Omental fat pad (tissue), 4 donors: ENCODE data around the gene APOA1. TPM values are rescaled to one million over a fixed set of nuclear protein-coding genes. Genes with fewer than 3 reads are reported as not detected.

Experiments
- ATAC-seq: fragments of 150-250 bp; one replicate; pipeline ENCODE4 v1.9.1; 2016; ENCODE audit warnings: mild to moderate bottlenecking, moderate library complexity; ENCODE audit not compliant: low FRiP score
- DNase-seq: peaks from one replicate; pipeline ENCODE4 v3.0.0-alpha.2; 2019; ENCODE audit warnings: low spot score
- total RNA-seq, 4 donors: library from RNA; depleted of rRNA; stranded (reverse); fragments of >200 nt; gene quantifications; one replicate each; pipeline ENCODE4 v1.1.0, GENCODE V29; 2016
- TF ChIP-seq, protein P1 (sequence below), 3 donors: fragments of 450-650 bp; IDR thresholded peaks; one replicate each; pipeline ENCODE4 v1.5.1; 2016 to 2017; ENCODE audit warnings: antibody characterized with exemption in 3 of 3, mild to moderate bottlenecking in 3 of 3, moderate library complexity in 2 of 3

APOA1 gene
- total RNA-seq, 4 donors from 2014 or later = 1.0 to 1.1 TPM; not detected in 2

DNA sequence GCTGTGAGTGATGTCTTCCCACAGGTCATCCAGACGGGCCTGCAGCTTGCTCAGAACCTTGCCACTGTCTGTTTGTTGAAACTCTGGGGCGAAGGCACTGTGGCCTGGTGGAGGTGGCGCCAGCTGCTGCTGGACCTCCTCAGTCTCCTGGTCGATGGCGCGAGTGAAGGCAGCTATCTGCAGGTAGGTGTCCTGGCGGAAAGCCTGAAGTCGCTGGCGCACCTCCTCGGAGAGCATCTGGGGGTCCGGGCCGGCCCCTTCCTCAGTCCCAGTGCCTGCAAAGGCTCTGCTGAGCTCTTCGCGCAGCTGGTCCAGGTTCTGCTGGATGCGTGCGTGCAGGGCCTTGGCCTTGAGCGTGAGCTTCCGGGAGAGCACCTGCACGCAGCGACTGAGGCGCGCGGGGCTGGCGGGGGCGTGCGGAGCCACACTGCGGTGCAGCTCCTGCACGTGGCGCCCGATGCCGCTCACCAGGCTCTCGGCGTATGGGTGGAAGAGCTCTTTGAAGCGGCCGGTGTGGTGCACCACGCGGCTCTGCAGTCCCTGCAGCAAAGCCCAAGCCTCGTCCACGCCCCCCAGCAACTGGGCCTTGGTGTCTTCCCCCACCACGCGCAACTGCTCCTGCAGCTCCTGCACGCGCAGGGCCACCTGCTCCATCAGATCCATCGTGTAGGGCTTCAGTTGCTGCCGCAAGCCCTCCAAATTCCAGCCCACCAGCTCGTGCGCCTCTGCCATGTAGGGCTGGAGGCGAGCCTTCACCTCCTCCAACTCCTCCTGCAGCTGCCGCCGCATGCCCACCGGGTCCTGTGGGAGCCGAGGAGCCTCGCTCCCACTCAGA, 47.0 kb downstream of the APOA1 start:
- ATAC-seq (no peak), DNase-seq (no peak)
- TF ChIP-seq, protein P1, sequence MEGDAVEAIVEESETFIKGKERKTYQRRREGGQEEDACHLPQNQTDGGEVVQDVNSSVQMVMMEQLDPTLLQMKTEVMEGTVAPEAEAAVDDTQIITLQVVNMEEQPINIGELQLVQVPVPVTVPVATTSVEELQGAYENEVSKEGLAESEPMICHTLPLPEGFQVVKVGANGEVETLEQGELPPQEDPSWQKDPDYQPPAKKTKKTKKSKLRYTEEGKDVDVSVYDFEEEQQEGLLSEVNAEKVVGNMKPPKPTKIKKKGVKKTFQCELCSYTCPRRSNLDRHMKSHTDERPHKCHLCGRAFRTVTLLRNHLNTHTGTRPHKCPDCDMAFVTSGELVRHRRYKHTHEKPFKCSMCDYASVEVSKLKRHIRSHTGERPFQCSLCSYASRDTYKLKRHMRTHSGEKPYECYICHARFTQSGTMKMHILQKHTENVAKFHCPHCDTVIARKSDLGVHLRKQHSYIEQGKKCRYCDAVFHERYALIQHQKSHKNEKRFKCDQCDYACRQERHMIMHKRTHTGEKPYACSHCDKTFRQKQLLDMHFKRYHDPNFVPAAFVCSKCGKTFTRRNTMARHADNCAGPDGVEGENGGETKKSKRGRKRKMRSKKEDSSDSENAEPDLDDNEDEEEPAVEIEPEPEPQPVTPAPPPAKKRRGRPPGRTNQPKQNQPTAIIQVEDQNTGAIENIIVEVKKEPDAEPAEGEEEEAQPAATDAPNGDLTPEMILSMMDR (IDR thresholded peaks at IDR 0.05) = no peak

DNA sequence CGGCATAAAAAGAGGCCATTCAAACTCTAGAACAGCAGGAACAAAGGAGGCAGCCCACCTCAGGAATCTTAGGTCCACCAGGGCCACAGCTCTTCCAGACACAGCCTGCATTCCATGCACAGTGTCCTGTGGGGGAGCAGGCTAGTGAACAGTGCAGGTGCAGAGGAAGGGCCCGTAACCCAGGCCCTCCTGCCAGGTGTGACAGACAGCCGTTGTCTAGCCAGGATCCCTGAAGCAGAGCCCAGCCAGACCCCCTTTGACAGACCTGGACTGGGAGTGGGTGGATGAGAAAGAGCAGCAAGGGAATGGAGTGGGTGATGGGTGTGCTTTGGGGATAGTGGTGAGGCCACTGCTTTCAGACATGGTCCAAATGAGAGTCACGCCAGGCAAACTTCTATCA, 48.4 kb downstream of the APOA1 start:
- TF ChIP-seq, protein P1 (IDR thresholded peaks at IDR 0.05) = no peak
- no peak for ATAC-seq
- no peak for DNase-seq

DNA sequence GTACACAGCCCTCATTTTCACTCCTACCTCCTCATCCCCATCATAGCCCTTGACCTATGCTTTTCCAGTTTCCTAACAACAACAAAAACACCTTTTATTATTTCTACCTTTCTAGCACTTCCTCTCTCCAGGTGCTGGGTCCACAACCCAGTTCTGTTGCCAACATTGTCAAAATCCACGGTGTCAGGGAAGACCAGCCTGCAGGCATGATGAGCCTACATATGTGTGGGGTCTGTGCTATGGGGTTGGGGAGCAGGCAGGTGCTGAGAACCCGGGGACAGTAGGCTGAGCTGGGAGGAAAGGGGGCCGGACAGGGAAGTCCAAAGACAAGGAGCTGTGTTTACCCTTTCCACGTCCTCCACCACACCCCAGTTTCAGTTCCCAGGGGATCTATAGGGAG, 48.9 kb downstream of the APOA1 start:
- no peak for ATAC-seq
- DNase-seq = no peak
- TF ChIP-seq, protein P1 (IDR thresholded peaks at IDR 0.05) = no peak

DNA sequence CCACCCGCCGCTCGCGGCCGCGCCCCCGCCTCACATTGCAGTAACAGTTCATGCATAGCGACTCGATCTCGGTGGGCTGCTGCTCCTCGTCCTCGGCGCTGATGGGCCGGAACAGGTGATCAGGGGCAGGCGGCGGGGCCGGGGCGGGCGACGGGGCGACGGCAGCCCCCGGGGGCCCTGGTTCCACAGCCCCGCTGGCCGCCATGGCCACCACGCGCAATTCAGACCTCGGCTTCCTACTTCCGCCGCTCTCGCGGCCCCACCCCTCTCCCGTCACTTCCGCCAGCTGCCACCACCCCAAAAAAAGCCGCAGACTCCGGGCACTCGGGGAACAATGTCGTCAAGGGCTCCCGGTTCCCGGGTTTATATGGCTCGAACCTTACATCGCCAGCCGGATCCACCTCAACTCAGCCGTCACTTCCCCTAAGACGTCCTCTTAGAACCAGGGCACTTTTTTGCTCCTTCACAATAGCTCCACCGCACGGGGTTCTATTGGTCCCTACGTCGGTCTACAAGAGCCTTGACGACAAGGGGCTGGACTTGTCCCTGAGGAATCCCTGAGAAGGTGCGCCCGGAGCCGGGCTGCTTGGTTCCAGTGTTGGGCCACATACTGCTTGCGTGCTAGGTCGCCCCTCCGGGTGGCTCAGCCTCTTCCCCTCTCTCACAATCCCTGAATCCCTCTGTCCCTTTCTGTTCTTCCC, 49.5 kb downstream of the APOA1 start, which contains the start of gene ZPR1:
ZPR1 (minus strand) TSS at position 238 of the 701 bp plus-strand sequence; CDS start at position 205, 33 bp downstream.
- DNase-seq (peak; percentile 51), ATAC-seq (peak; percentile 59)
- TF ChIP-seq, protein P1 (IDR thresholded peaks at IDR 0.05) = no peak

DNA sequence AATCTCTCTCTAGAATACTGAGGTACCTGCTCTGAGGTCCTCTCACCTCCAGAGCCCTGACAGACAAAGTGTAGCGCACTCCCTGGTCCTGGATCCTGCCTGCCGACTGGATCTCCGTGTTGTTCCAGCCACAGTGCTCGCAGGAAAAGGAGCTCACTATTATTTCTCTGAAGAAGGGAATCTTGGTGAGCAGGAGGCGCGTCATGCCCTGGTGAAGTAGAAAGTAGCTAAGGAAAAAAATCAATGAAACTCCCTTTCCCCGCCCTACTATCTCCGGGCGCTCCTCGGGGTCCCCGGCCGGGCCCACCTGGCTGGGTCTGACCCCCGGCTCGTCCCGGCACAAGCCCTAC, 50.0 kb downstream of the APOA1 start:
- DNase-seq (no peak), ATAC-seq (peak; percentile 10)
- TF ChIP-seq, protein P1 (IDR thresholded peaks at IDR 0.05) = no peak

DNA sequence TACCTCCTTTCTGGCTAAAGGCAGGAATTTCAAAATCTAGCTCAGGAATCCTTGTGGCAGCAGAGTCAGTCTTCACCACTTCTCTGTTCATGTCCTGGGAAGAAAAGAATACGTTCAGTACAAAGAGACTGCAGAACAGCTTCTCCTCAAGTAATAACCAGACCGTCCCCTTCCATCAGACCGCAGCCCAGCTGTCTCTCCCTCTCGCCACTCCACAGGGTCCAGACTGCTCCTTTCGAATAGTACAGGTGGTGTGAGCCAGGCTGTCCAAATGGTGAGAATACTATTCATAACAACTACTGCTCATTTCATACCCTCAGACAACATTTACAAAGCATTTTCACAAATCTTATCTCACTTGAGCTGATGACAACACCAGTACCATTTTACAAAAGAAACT, 50.5 kb downstream of the APOA1 start:
- ATAC-seq = no peak
- DNase-seq = no peak
- TF ChIP-seq, protein P1 (IDR thresholded peaks at IDR 0.05) = no peak
